Keratinocyte (primary cell): ENCODE measurements around the gene PUS1.

ENCODE experiments used
- CTCF ChIP-seq, 3 experiments: IDR thresholded peaks in 1 of 3; conservative IDR thresholded peaks in 1 of 3; optimal IDR thresholded peaks in 1 of 3; 2 replicates in 2 of 3; 3 replicates in 1 of 3; pipeline versions ENCODE3 to v1.5.1; 2011; ENCODE audit warnings: low read length in 3 of 3, mild to moderate bottlenecking in 3 of 3, moderate library complexity in 2 of 3, control low read depth in 1 of 3, inconsistent platforms in 1 of 3; ENCODE audit not compliant: insufficient read depth in 2 of 3; ENCODE audit errors: extremely low read depth in 1 of 3
- EZH2 ChIP-seq: IDR thresholded peaks from one replicate; pipeline ENCODE4 v1.6.1; 2012; ENCODE audit warnings: inconsistent platforms, mild to moderate bottlenecking, low read length, moderate library complexity

GRCh38 chr12:131979606-131980005 is 50.5 kb downstream of the PUS1 start:
- TF ChIP-seq CTCF (optimal IDR thresholded peaks at IDR 0.05 in 1 of 3, IDR thresholded peaks at IDR 0.05 in 1 of 3, conservative IDR thresholded peaks at IDR 0.05 in 1 of 3; ENCODE audit: extremely low read depth in 1 of 3, insufficient read depth in 2 of 3, low read length in 3 of 3), result no peak
- no peak for TF ChIP-seq EZH2
